ENCODE results near the gene NPDC1.

- no peak for TF ChIP-seq CTCF (IDR thresholded peaks at IDR 0.05; ENCODE audit: low read length)
- TF ChIP-seq EZH2 (optimal IDR thresholded peaks at IDR 0.05; ENCODE audit: low read depth, low read length): no peak
- no peak for TF ChIP-seq EZH2phosphoT487 (IDR thresholded peaks at IDR 0.05; ENCODE audit: low read length)
These were observed 19.5 kb upstream of the NPDC1 start for GRCh38 chr9:137065336-137065967.
